Measurements from ENCODE around the gene GMPR2.

GMPR2 gene

DNA sequence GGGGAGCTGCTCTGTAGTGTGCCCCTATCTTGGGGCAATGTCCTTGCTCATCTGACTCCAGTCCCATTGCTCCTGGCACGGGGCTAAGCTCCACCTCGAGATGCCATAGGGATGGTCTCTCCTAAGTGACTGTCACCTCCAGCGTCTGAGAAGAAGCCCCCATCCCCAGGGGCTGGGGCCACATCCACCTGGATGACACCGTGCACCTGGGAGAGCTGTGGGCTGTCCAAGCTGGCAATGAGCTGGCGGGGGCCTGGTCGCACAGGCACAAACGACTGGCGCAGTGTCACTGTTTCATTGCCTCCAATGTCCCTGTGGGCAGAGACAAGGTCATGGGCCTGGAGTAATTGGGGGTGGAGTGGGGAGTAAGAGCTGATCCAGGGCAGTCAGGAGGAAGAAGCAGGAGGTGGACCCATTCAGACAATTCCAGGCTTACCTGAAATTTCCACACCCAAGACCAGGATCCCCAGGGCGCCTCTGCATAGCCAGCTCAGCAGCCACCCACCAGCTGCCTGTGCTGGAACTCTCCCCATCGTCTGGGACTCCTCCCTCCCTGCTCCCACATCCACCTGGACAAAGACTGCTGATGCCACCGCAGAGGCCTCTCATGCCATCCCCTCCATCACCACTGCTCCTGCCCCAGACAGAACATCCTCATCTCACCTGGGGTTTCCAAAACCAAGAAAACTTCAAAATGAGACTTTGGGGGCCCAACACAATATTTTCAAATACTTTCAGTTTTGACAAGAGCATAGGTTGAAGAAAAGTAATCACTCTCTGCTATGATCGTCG is 16.7 kb downstream of the GMPR2 start:
- no peak for TF ChIP-seq POLR2AphosphoS5 (IDR thresholded peaks at IDR 0.05; ENCODE audit: low read depth, low read length)
- no peak for TF ChIP-seq PAX5 (IDR thresholded peaks at IDR 0.05; ENCODE audit: insufficient read depth, low read length, severe bottlenecking)
- no peak for TF ChIP-seq TAF1 (IDR thresholded peaks at IDR 0.05; ENCODE audit: low read depth, low read length)
- no peak for TF ChIP-seq POU2F2 (IDR thresholded peaks at IDR 0.05; ENCODE audit: low read depth, low read length)
- TF ChIP-seq SPI1 (IDR thresholded peaks at IDR 0.05; ENCODE audit: low read depth, low read length) = no peak
- no peak for TF ChIP-seq POLR2A (IDR thresholded peaks at IDR 0.05; ENCODE audit: low read depth, low read length)
- DNase-seq (ENCODE audit: insufficient read length, low spot score) (no peak), FAIRE-seq (no peak)

DNA sequence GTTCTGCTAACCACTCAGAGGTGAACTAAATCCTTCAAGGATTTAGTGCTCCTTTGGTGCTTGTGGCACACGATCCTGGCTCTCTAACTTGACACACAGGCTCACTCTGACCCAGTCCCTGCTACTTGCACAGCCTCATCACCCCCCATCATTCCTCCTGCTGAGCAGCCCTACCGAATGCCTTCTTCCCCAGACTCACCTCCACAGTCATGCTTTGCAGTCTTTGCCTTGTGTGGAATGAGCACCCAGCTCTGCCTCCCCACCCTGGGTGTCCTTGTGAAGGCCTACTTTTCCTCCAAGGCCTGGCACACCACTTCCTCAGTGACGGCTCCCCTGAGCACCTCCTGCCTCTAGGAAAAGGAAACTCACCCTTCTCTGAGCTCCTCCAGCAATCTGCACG is 17.6 kb downstream of the GMPR2 start:
- TF ChIP-seq SPI1 (IDR thresholded peaks at IDR 0.05; ENCODE audit: low read depth, low read length) (no peak), PAX5 (IDR thresholded peaks at IDR 0.05; ENCODE audit: insufficient read depth, low read length, severe bottlenecking) (no peak), POU2F2 (IDR thresholded peaks at IDR 0.05; ENCODE audit: low read depth, low read length) (no peak), TAF1 (IDR thresholded peaks at IDR 0.05; ENCODE audit: low read depth, low read length) (no peak), POLR2AphosphoS5 (IDR thresholded peaks at IDR 0.05; ENCODE audit: low read depth, low read length) (no peak), POLR2A (IDR thresholded peaks at IDR 0.05; ENCODE audit: low read depth, low read length) (no peak)
- DNase-seq (ENCODE audit: insufficient read length, low spot score) = no peak
- peak; percentile 9 for FAIRE-seq

DNA sequence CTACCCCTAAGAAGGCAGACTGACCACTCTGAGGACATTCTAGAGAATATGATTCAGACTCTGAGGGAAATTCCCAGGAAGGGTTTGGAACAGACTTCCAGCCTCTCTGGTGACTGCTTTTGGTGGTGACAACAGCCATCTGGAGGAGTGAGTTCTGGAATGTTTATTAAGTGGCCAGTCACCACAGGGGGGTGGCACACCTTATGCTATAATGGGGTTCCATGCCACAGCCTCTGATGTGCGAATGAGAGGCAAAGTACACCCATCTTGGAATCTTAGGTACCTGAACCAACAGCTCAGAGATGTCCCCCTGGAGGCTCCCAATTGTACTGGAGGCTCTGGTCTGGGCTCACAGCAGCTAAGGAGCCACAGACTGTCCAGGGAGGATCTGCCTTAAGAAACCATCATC is 19.2 kb downstream of the GMPR2 start:
- DNase-seq (ENCODE audit: insufficient read length, low spot score) = no peak
- no peak for FAIRE-seq
- TF ChIP-seq PAX5 (IDR thresholded peaks at IDR 0.05; ENCODE audit: insufficient read depth, low read length, severe bottlenecking) = no peak
- TF ChIP-seq SPI1 (IDR thresholded peaks at IDR 0.05; ENCODE audit: low read depth, low read length) = no peak
- no peak for TF ChIP-seq POLR2AphosphoS5 (IDR thresholded peaks at IDR 0.05; ENCODE audit: low read depth, low read length)

DNA sequence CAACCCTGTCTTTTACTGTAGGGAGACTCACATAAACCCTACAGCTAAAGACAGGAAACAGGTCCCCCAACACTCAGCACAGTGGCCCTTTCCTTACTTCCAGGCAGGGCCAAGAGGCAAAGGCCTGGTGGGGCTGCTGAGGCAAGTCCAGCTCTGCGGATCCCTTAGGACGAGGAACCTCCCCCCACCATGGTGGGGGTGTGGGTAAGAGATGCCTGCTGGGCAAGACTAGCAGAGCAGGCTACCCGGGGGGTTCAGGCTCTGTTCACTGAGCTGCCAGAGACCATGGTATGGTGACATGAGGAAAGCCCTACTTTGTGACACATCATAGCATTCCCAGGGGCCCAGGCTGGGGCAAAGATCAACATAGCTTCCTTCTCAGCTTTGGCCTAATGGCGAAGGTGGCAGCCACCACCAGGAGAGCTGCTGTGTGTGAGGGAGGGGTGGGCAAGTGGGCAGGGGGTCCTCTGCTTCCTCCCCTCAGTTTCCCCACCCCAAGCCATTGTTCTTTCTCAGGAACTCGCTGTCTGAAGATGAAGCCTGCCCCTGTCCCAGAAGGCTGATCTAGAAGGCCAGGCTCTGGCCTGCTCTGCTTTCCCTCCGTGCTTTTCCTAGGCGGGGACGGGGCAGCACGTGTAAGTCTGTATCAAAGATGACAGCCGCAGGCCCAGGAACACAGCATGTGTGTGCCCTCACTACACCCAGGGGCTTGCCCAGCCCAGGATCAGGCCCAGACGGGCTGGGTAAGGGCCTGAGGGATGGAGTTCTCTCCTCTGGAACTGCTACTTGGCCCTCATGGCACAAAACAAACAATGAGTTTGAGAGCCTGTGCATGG is 19.8 kb downstream of the GMPR2 start:
- FAIRE-seq = no peak
- no peak for TF ChIP-seq POLR2AphosphoS5 (IDR thresholded peaks at IDR 0.05; ENCODE audit: low read depth, low read length)
- TF ChIP-seq TAF1 (IDR thresholded peaks at IDR 0.05; ENCODE audit: low read depth, low read length) = no peak
- no peak for TF ChIP-seq PAX5 (IDR thresholded peaks at IDR 0.05; ENCODE audit: insufficient read depth, low read length, severe bottlenecking)
- no peak for TF ChIP-seq POU2F2 (IDR thresholded peaks at IDR 0.05; ENCODE audit: low read depth, low read length)
- no peak for TF ChIP-seq POLR2A (IDR thresholded peaks at IDR 0.05; ENCODE audit: low read depth, low read length)
- no peak for TF ChIP-seq SPI1 (IDR thresholded peaks at IDR 0.05; ENCODE audit: low read depth, low read length)
- DNase-seq (ENCODE audit: insufficient read length, low spot score) = no peak

DNA sequence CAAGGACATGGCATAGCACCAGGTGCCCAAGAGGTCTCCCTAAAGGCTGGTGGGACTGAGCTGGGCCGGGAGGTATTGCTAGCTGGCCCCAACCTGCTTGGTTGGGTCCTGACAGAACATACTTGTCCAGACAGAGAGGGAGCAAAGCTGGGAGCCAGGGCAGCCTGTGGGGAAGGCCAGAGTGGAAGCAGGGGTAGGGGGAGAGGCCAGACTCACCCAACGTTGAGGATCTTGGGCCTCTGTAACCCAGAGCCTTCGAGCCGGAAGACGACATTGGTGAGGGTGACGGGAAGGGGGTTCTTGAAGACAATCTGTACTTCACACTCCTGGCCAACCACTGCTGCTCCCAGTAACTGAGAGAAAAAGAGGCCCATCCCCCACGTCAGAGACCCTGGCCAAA is 21.2 kb downstream of the GMPR2 start:
- no peak for TF ChIP-seq POLR2A (IDR thresholded peaks at IDR 0.05; ENCODE audit: low read depth, low read length)
- no peak for TF ChIP-seq SPI1 (IDR thresholded peaks at IDR 0.05; ENCODE audit: low read depth, low read length)
- TF ChIP-seq TAF1 (IDR thresholded peaks at IDR 0.05; ENCODE audit: low read depth, low read length) = no peak
- TF ChIP-seq POLR2AphosphoS5 (IDR thresholded peaks at IDR 0.05; ENCODE audit: low read depth, low read length) = no peak
- no peak for TF ChIP-seq POU2F2 (IDR thresholded peaks at IDR 0.05; ENCODE audit: low read depth, low read length)
- TF ChIP-seq PAX5 (IDR thresholded peaks at IDR 0.05; ENCODE audit: insufficient read depth, low read length, severe bottlenecking) = no peak
- DNase-seq (ENCODE audit: insufficient read length, low spot score) = no peak
- no peak for FAIRE-seq

DNA sequence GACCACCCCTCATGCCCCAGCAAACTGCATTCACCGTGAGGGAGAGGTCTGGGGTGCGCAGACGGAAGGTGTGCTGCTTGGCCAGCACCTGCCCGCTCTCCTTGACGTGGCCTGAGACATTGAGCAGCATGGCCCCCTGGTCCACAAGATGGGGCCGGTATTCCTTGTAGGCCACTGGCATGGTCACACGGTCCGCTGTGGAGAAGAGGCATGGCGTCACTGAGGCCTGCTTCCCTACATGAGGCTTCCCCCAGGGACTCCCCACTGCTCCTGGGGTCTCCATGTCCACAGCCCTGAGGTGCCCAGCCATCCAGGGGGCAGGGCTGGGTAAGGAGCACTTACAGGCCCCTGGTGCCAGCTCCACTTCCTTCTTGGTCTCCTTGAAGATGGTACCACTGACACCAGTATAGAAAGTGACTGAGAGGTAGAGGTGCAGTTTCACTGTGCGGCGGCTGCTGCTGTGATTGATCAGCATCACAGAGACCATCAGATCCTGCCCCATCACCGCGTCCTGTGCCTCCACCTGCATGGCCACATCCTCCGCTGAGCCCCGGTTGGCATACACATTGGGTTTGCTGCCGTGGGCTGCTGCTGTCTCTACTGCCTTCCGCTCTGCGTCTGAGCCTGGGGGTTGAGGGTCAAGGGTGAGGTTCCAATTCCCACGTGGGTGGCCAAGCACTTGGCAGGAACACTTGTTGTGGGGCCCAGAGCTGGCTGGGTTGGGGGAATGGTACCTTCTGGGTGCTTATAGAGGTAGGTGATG is 22.1 kb downstream of the GMPR2 start:
- no peak for TF ChIP-seq SPI1 (IDR thresholded peaks at IDR 0.05; ENCODE audit: low read depth, low read length)
- no peak for DNase-seq (ENCODE audit: insufficient read length, low spot score)
- no peak for FAIRE-seq

DNA sequence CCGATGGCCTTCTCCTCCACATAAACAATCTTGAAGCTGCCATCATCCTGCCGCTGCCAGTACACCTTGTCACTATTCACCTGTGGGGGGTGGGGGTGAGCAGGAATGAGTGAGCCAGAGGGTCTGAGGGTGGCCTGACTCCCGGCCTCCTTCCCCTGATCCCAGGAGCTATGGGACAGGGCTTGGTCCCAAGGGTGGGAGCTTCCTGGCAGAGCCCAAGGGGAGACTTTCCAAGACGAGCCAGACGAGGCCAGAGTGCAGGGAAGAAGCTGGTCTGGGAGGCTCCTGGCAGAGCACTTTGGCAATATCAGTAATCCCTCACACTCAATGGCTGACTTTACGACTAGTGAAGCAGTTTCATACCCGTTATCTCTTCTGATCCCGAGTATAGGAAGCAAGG is 22.7 kb downstream of the GMPR2 start:
- no peak for DNase-seq (ENCODE audit: insufficient read length, low spot score)
- no peak for TF ChIP-seq TAF1 (IDR thresholded peaks at IDR 0.05; ENCODE audit: low read depth, low read length)
- TF ChIP-seq POU2F2 (IDR thresholded peaks at IDR 0.05; ENCODE audit: low read depth, low read length) = no peak
- TF ChIP-seq PAX5 (IDR thresholded peaks at IDR 0.05; ENCODE audit: insufficient read depth, low read length, severe bottlenecking) = no peak
- no peak for TF ChIP-seq POLR2A (IDR thresholded peaks at IDR 0.05; ENCODE audit: low read depth, low read length)
- TF ChIP-seq SPI1 (IDR thresholded peaks at IDR 0.05; ENCODE audit: low read depth, low read length) = no peak
- TF ChIP-seq POLR2AphosphoS5 (IDR thresholded peaks at IDR 0.05; ENCODE audit: low read depth, low read length) = no peak
- no peak for FAIRE-seq

DNA sequence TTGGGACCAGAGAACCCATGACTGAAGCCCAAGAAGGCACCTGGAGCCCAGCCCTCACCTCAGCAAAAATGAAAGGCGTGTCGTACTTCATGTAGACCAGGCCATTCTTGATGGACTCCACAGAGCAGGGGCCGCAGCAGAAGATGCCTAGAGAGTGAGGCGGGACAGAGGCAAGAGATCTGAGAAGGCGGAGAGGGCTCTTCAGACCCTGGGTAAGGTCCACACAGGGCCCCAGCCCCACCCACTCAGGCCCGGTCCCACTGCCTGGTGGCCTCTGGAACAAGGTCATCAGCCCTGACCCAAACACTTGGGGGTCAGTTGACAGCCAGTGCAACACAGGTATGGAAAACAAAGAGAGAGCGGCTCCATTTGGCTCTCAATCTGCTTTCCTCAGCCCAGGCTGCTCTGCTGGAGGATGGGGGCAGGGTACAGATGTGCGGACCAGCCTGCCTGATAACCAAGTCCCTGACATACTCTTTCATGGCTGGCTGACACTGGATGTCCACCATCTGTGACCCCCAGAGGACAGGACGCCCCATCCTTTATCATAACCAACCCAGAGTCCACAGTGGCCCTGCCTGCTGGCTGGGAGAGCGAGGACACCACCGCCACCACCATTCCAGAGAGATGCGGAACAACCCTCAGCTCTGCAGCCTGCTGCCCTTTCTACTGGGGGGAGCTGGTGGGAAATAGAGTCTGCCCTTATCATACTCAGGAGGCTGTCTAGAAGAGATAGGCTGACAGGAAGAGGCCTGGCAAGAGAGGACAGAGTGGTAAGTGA is 23.4 kb downstream of the GMPR2 start:
- no peak for DNase-seq (ENCODE audit: insufficient read length, low spot score)
- no peak for TF ChIP-seq PAX5 (IDR thresholded peaks at IDR 0.05; ENCODE audit: insufficient read depth, low read length, severe bottlenecking)
- no peak for TF ChIP-seq TAF1 (IDR thresholded peaks at IDR 0.05; ENCODE audit: low read depth, low read length)
- no peak for TF ChIP-seq SPI1 (IDR thresholded peaks at IDR 0.05; ENCODE audit: low read depth, low read length)
- TF ChIP-seq POLR2AphosphoS5 (IDR thresholded peaks at IDR 0.05; ENCODE audit: low read depth, low read length) = no peak
- TF ChIP-seq POU2F2 (IDR thresholded peaks at IDR 0.05; ENCODE audit: low read depth, low read length) = no peak
- no peak for TF ChIP-seq POLR2A (IDR thresholded peaks at IDR 0.05; ENCODE audit: low read depth, low read length)
- FAIRE-seq = no peak

Data from GM12891 (cell line).